Gastrocnemius medialis (tissue), 4 donors: ENCODE results near the gene CPED1. TPM values are rescaled to one million over a fixed set of nuclear protein-coding genes. Genes with fewer than 3 reads are reported as not detected.

ENCODE experiments used
- ATAC-seq, 2 donors: fragments of 150-250 bp; one replicate each; pipeline ENCODE4 v1.9.1; 2016
- DNase-seq, 2 donors: peaks; one replicate each; pipeline ENCODE4 v3.0.0-alpha.2; 2019
- H3K27ac ChIP-seq, 4 donors: fragments of 200-600 bp; sonication (generic); 1 replicate in 1 of 4; 2 replicates in 3 of 4; pipeline ENCODE4 v1.5.1; 2016 to 2018; ENCODE audit warnings: mild to moderate bottlenecking in 2 of 4, moderate library complexity in 1 of 4
- H3K27me3 ChIP-seq, 3 donors: fragments of 200-600 bp; sonication (generic) in 2 of 3; 1 replicate in 1 of 3; 2 replicates in 2 of 3; pipeline versions ENCODE4 v1.5.1 to v1.6.0; 2016 to 2019; ENCODE audit warnings: mild to moderate bottlenecking in 1 of 3, moderate library complexity in 1 of 3
- H3K36me3 ChIP-seq, 2 donors: fragments of 200-600 bp; sonication (generic) in 1 of 2; one replicate each; pipeline ENCODE4 v1.5.1; 2017 to 2018
- H3K4me1 ChIP-seq, 2 donors: fragments of 200-600 bp; sonication (generic) in 1 of 2; one replicate each; pipeline ENCODE4 v1.5.1; 2016 to 2017; ENCODE audit warnings: mild to moderate bottlenecking in 2 of 2
- H3K4me3 ChIP-seq, 4 donors: fragments of 200-600 bp; sonication (generic) in 3 of 4; 1 replicate in 1 of 4; 2 replicates in 3 of 4; pipeline ENCODE4 v1.5.1; 2016 to 2019; ENCODE audit warnings: mild to moderate bottlenecking in 2 of 4
- H3K9me3 ChIP-seq, 3 donors: fragments of 200-600 bp; sonication (generic) in 2 of 3; 1 replicate in 1 of 3; 2 replicates in 2 of 3; pipeline ENCODE4 v1.5.1; 2016 to 2019
- CTCF ChIP-seq, 5 experiments: fragments of 450-650 bp in 3 of 5; fragments of 200-600 bp in 2 of 5; sonication (generic) in 2 of 5; IDR thresholded peaks in 4 of 5; conservative IDR thresholded peaks in 1 of 5; 1 replicate in 4 of 5; 2 replicates in 1 of 5; pipeline ENCODE4 v1.5.1; 2016 to 2019; ENCODE audit warnings: antibody characterized with exemption in 5 of 5, mild to moderate bottlenecking in 3 of 5, moderate library complexity in 3 of 5
- POLR2A ChIP-seq, 2 donors: fragments of 450-650 bp; IDR thresholded peaks; one replicate each; pipeline ENCODE4 v1.6.1; 2017; ENCODE audit warnings: antibody characterized with exemption in 2 of 2, mild to moderate bottlenecking in 2 of 2, moderate library complexity in 2 of 2
- in situ Hi-C, 4 donors: fragments of 200-750 bp; cut with MboI; loops; one replicate each; pipeline versions ENCODE4 v1.15.0 to v1.8.0; 2017; ENCODE audit warnings: low sequenced_read_pairs in 4 of 4
- intact Hi-C: fragments of 100-400 bp; cut with DNase I; formaldehyde crosslinking; loops from one replicate; pipeline ENCODE4 v1.15.1; 2023; ENCODE audit warnings: low total_unique reads
- total RNA-seq, 4 donors: library from RNA; depleted of rRNA; stranded (reverse); fragments of >200 nt; gene quantifications; one replicate each; pipeline versions ENCODE4 v1.1.0 to v1.2.3, GENCODE V29; 2016

The CPED1 gene
- total RNA-seq, 4 donors from 2014 or later, result 4.8 to 35.5 (median 34.1) TPM

- intact Hi-C loops (no loop called here), in situ Hi-C loops (no loop called here)
- no peaks in the 10 kb centered on the region for H3K36me3 ChIP-seq
- peaks cover 11 to 14% of the 10 kb centered on the region in 2 donors for H3K4me1 ChIP-seq
- no peak overlapping the region for H3K27ac ChIP-seq
- DNase-seq (no peak), ATAC-seq (no peak)
- TF ChIP-seq POLR2A (IDR thresholded peaks at IDR 0.05) (no peak), CTCF (IDR thresholded peaks at IDR 0.05 in 4 of 5, conservative IDR thresholded peaks at IDR 0.05 in 1 of 5) (no peak)
- no peaks in the 10 kb centered on the region for H3K9me3 ChIP-seq
- peaks cover 62 to 64% (median 63%) of the 10 kb centered on the region in 3 donors for H3K27me3 ChIP-seq
- H3K4me3 ChIP-seq, result no peak overlapping the region
Measured at GRCh38 chr7:121331574-121331973, 343.1 kb downstream of the CPED1 start.

GRCh38 chr7:121334376-121334775 lies 345.9 kb downstream of the CPED1 start:
- H3K27ac ChIP-seq, result no peak overlapping the region
- no peak for DNase-seq
- TF ChIP-seq CTCF (IDR thresholded peaks at IDR 0.05 in 4 of 5, conservative IDR thresholded peaks at IDR 0.05 in 1 of 5) (no peak), POLR2A (IDR thresholded peaks at IDR 0.05) (no peak)
- peaks cover 11% of the 10 kb centered on the region in 2 donors for H3K4me1 ChIP-seq
- ATAC-seq, result no peak
- intact Hi-C loops (no loop called here), in situ Hi-C loops (no loop called here)
- no peak overlapping the region for H3K4me3 ChIP-seq
- no peaks in the 10 kb centered on the region for H3K9me3 ChIP-seq
- H3K36me3 ChIP-seq, result no peaks in the 10 kb centered on the region
- H3K27me3 ChIP-seq, result peaks cover 46 to 53% (median 47%) of the 10 kb centered on the region in 3 donors

GRCh38 chr7:121334875-121335648 lies 346.6 kb downstream of the CPED1 start:
- ATAC-seq, result no peak
- H3K36me3 ChIP-seq, result no peaks in the 10 kb centered on the region
- in situ Hi-C loops, result no loop called here

GRCh38 chr7:121336579-121336978 lies 348.1 kb downstream of the CPED1 start:
- DNase-seq (no peak), ATAC-seq (no peak)
- Histone ChIP-seq H3K36me3 (no peaks in the 10 kb centered on the region), H3K4me3 (no peak overlapping the region), H3K27ac (no peak overlapping the region), H3K4me1 (no peaks in the 10 kb centered on the region), H3K9me3 (no peaks in the 10 kb centered on the region), H3K27me3 (peaks cover 24 to 32% (median 25%) of the 10 kb centered on the region in 3 donors)
- intact Hi-C loops, result no loop called here
- TF ChIP-seq CTCF (IDR thresholded peaks at IDR 0.05 in 4 of 5, conservative IDR thresholded peaks at IDR 0.05 in 1 of 5) (no peak), POLR2A (IDR thresholded peaks at IDR 0.05) (no peak)
- in situ Hi-C loops, result no loop called here

More at GRCh38 chr7:121334875-121335648, 346.6 kb downstream of the CPED1 start:
- no peak for DNase-seq
- Histone ChIP-seq H3K9me3 (no peaks in the 10 kb centered on the region), H3K4me3 (no peak overlapping the region), H3K27ac (no peak overlapping the region), H3K4me1 (peaks cover 4 to 5% of the 10 kb centered on the region in 2 donors), H3K27me3 (peaks cover 39 to 47% (median 40%) of the 10 kb centered on the region in 3 donors)
- intact Hi-C loops, result no loop called here
- TF ChIP-seq POLR2A (IDR thresholded peaks at IDR 0.05), result no peak
- no peak for TF ChIP-seq CTCF (IDR thresholded peaks at IDR 0.05 in 4 of 5, conservative IDR thresholded peaks at IDR 0.05 in 1 of 5)
